GM12891 (cell line): Measurements from ENCODE around the gene MFGE8.

Source experiments
- POLR2A ChIP-seq: IDR thresholded peaks from 2 replicates; pipeline ENCODE4 v1.6.1; 2011; ENCODE audit warnings: low read depth, low read length, control low read depth
- POLR2AphosphoS5 ChIP-seq: IDR thresholded peaks from 2 replicates; pipeline ENCODE4 v1.6.1; 2011; ENCODE audit warnings: low read depth, low read length, control low read depth

DNA sequence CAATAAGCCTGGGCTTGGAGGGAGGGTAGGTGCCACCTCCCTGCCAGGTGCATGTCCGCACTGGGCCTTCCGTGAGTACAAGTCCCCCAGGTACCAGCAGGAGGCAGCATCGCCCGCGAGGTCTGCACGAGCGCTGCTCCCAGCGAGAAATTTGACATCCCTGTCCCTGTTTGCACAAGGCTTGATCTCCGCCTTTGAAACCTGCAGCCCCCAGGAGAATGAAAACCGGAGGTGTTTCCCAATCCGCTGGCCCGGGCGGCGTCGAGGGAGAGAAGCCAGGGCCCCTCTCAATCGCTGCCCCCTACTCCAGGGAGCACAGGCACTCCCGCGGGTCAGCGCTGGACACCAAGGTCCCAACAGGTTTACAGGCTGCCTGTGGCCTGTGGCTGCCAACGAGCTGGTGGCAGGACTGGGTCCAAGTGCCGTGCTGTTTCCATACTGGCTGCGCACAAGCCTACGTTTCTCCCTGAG is 18.8 kb downstream of the MFGE8 start:
- no peak for TF ChIP-seq POLR2A
- no peak for TF ChIP-seq POLR2AphosphoS5
